GM18508 (cell line): ENCODE measurements around the gene DALRD3.
A peak's percentile ranks its signal among the peaks of the same experiment; 100 is the strongest.
"Not testable (repeated sequence)": the region's sequence is repeated elsewhere in the genome, so short reads cannot be mapped to it uniquely, and the experiment has no call there.

ENCODE experiments used
- ATAC-seq: cut with Tn5 transposase; IDR thresholded peaks from one replicate; pipeline ENCODE4 v1.9.1; 2021; ENCODE audit warnings: moderate number of reproducible peaks; ENCODE audit not compliant: insufficient read depth, unreplicated experiment

DALRD3 gene

GRCh38 chr3:49022688-49023171 is 4.3 kb upstream of the DALRD3 start:
- ATAC-seq = no peak

- ATAC-seq = peak; percentile 49
Measured at GRCh38 chr3:49021813-49022687, 3.7 kb upstream of the DALRD3 start, which contains the start of gene NDUFAF3. NDUFAF3 (plus strand) TSS chr3:49022121; CDS start chr3:49022145, 24 bp downstream.

GRCh38 chr3:49021213-49021812 is 2.9 kb upstream of the DALRD3 start:
- ATAC-seq = peak; percentile 24

- ATAC-seq = no peak
Measured at GRCh38 chr3:49020330-49021212, 2.2 kb upstream of the DALRD3 start.

GRCh38 chr3:49019941-49020329 is 1.6 kb upstream of the DALRD3 start:
- ATAC-seq = no peak

GRCh38 chr3:49018707-49019006 is 277 bp upstream of the DALRD3 start:
- no peak for ATAC-seq

- ATAC-seq = no peak
Measured at GRCh38 chr3:49017229-49017970, 980 bp downstream of the DALRD3 start.

GRCh38 chr3:49016414-49017228 is 1.8 kb downstream of the DALRD3 start:
- ATAC-seq = no peak

GRCh38 chr3:49015765-49016164 is 2.6 kb downstream of the DALRD3 start:
- ATAC-seq = no peak

- no peak for ATAC-seq
Measured at GRCh38 chr3:49015072-49015471, 3.3 kb downstream of the DALRD3 start.

- no peak for ATAC-seq
Measured at GRCh38 chr3:49013738-49014660, 4.4 kb downstream of the DALRD3 start.

- no peak for ATAC-seq
Measured at GRCh38 chr3:49013113-49013737, 5.2 kb downstream of the DALRD3 start.

GRCh38 chr3:49012441-49013017 is 5.9 kb downstream of the DALRD3 start:
- no peak for ATAC-seq

GRCh38 chr3:49009396-49009795 is 9.0 kb downstream of the DALRD3 start:
- no peak for ATAC-seq

GRCh38 chr3:49008627-49009026 is 9.8 kb downstream of the DALRD3 start:
- ATAC-seq = not testable (repeated sequence)

- no peak for ATAC-seq
Measured at GRCh38 chr3:49007771-49008528, 10.4 kb downstream of the DALRD3 start.
